Stomach smooth muscle (tissue), 2 donors: ENCODE measurements around the gene MYLK.

ENCODE experiments used
- H3K27ac ChIP-seq: one replicate; pipeline ENCODE4 v1.7.0; 2013; ENCODE audit warnings: mild to moderate bottlenecking, low read length, inconsistent platforms
- H3K27me3 ChIP-seq, 2 donors: one replicate each; pipeline ENCODE4 v1.7.0; 2013; ENCODE audit warnings: low read length in 2 of 2; ENCODE audit not compliant: insufficient read depth in 2 of 2, control insufficient read depth in 1 of 2
- H3K36me3 ChIP-seq, 2 donors: one replicate each; pipeline ENCODE4 v1.7.0; 2013; ENCODE audit warnings: low read length in 2 of 2; ENCODE audit not compliant: control insufficient read depth in 2 of 2, insufficient read depth in 2 of 2
- H3K4me1 ChIP-seq: one replicate; pipeline ENCODE4 v1.7.0; 2013; ENCODE audit warnings: low read length; ENCODE audit not compliant: control insufficient read depth, insufficient read depth
- H3K4me3 ChIP-seq, 2 donors: one replicate each; pipeline ENCODE4 v1.7.0; 2013; ENCODE audit warnings: low read length in 2 of 2
- H3K9ac ChIP-seq, 2 donors: one replicate each; pipeline ENCODE4 v1.7.0; 2013; ENCODE audit warnings: low read length in 2 of 2, mild to moderate bottlenecking in 1 of 2
- H3K9me3 ChIP-seq, 2 donors: one replicate each; pipeline ENCODE4 v1.7.0; 2013; ENCODE audit warnings: low read length in 2 of 2; ENCODE audit not compliant: control insufficient read depth in 2 of 2
- donor health status: healthy.
- donor health status: Pancreatic carcinoma.

The MYLK gene

DNA sequence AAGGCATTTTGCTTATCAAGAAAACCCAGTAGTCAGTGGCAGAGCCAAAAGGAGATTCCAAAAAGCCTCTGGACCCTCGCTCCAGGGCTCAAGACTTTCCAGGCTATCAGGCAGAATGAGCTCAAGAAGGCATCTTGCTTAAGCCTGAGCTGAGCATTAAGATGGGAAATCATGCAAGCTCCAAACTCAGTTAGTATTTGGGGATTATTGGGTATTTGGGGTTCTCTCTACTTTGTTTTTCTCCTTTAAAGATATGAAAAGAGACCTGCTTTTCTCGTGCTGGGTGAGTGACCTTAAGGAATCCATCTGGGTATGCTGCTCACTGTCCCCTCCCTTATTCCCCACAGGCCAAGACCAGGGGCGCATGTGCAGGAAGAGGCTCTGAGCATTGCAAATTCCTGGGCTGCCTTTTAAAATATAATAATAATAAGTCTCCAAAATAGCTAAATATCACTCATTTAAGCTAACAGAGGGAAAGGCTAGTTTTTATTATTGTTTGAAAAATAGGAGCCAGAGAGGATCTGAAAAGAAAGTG, 223.9 kb downstream of the MYLK start:
- Histone ChIP-seq H3K9ac (peak overlapping the region; percentile 58 to 74), H3K27ac (peak overlapping the region; percentile 99)

DNA sequence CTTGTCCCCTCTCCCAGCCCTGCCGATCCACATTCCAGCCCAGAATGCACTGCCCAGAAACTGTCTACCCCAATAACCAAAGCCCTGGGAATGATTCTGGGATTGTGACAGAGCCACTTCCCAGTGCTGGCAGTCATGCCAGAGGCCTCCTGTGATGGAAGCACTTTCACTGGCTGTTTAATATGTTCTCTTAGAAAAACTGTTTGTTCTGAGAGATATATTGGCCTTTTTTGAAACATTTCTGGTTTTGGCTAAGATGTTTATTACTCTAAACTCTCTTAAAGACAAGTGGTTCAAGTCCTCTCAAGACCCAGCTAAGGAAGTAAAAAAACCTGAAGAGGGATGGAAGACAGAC, 225.3 kb downstream of the MYLK start:
- H3K9me3 ChIP-seq: no peaks in the 10 kb centered on the region
- H3K4me3 ChIP-seq: no peak overlapping the region
- peak overlapping the region; percentile 99 for H3K27ac ChIP-seq
- H3K27me3 ChIP-seq: no peaks in the 10 kb centered on the region
- peaks cover 52 to 55% of the 10 kb centered on the region in 2 donors for H3K36me3 ChIP-seq
- H3K9ac ChIP-seq: peak overlapping the region in 1 of 2 donors; percentile 46
- peaks cover 93% of the 10 kb centered on the region for H3K4me1 ChIP-seq

More for the DNA sequence above, 223.9 kb downstream of the MYLK start:
- Histone ChIP-seq H3K36me3 (peaks cover 62 to 64% of the 10 kb centered on the region in 2 donors), H3K4me3 (peak overlapping the region; percentile 35 to 48), H3K9me3 (no peaks in the 10 kb centered on the region), H3K4me1 (peaks cover 88% of the 10 kb centered on the region), H3K27me3 (no peaks in the 10 kb centered on the region)

- no peak overlapping the region for H3K4me3 ChIP-seq
- peak overlapping the region in 1 of 2 donors; percentile 46 for H3K9ac ChIP-seq
- H3K27me3 ChIP-seq: no peaks in the 10 kb centered on the region
- H3K9me3 ChIP-seq: no peaks in the 10 kb centered on the region
- peaks cover 93% of the 10 kb centered on the region for H3K4me1 ChIP-seq
- H3K36me3 ChIP-seq: peaks cover 49 to 54% of the 10 kb centered on the region in 2 donors
- H3K27ac ChIP-seq: peak overlapping the region; percentile 99
Measured at GRCh38 chr3:123658118-123658851, 225.8 kb downstream of the MYLK start.

- Histone ChIP-seq H3K27ac (peak overlapping the region; percentile 99), H3K4me1 (peaks cover 93% of the 10 kb centered on the region), H3K9ac (peak overlapping the region; percentile 36 to 46)
Measured at GRCh38 chr3:123657568-123657967, 226.6 kb downstream of the MYLK start.

DNA sequence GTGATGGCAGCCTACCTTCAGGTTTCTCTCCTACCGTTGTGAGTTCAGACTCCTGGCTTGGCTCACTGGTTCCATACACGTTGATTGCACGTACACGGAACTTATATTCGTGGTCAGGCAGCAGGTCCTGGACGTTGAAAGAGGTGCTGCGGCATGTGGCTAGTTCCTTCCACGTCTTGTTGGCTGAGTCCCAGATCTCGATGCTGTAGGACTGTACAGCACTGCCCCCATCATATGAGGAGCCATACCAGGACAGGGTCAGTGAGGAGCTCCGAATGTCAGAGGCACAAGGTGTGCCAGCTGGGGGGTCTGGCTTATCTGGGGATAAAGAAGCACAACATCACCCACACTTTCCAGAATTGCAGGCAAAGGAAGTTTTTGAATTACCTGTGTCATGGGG, 227.0 kb downstream of the MYLK start:
- Histone ChIP-seq H3K9ac (peak overlapping the region; percentile 21 to 46), H3K4me1 (peaks cover 93% of the 10 kb centered on the region), H3K27me3 (no peaks in the 10 kb centered on the region), H3K4me3 (no peak overlapping the region), H3K27ac (peak overlapping the region; percentile 99), H3K36me3 (peaks cover 43 to 46% of the 10 kb centered on the region in 2 donors), H3K9me3 (no peaks in the 10 kb centered on the region)

More at GRCh38 chr3:123657568-123657967, 226.6 kb downstream of the MYLK start:
- peaks cover 45 to 50% of the 10 kb centered on the region in 2 donors for H3K36me3 ChIP-seq
- H3K9me3 ChIP-seq: no peaks in the 10 kb centered on the region
- no peaks in the 10 kb centered on the region for H3K27me3 ChIP-seq
- H3K4me3 ChIP-seq: no peak overlapping the region

DNA sequence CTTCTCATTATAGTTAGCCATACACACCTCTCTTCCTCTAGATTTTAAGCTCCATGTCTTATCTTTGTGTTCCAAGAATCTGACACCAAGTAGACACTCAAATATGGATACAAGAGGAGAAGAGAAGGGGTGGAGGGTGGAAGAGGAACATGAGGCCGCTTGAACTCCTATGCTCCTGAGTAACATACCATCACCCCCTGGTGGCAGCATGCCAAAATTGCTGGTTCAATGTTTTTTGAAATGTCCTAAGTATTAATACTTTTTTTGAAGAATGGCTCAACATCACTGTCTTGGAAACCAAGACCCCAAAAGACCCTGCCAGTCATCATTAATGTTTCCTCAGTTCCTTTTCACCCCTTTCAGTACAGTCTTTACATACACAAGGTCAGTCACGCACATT, 227.4 kb downstream of the MYLK start:
- H3K4me3 ChIP-seq: no peak overlapping the region
- peak overlapping the region; percentile 99 for H3K27ac ChIP-seq
- no peaks in the 10 kb centered on the region for H3K9me3 ChIP-seq
- H3K9ac ChIP-seq: peak overlapping the region in 1 of 2 donors; percentile 21
- H3K4me1 ChIP-seq: peaks cover 93% of the 10 kb centered on the region
- H3K36me3 ChIP-seq: peaks cover 42 to 43% of the 10 kb centered on the region in 2 donors
- no peaks in the 10 kb centered on the region for H3K27me3 ChIP-seq

DNA sequence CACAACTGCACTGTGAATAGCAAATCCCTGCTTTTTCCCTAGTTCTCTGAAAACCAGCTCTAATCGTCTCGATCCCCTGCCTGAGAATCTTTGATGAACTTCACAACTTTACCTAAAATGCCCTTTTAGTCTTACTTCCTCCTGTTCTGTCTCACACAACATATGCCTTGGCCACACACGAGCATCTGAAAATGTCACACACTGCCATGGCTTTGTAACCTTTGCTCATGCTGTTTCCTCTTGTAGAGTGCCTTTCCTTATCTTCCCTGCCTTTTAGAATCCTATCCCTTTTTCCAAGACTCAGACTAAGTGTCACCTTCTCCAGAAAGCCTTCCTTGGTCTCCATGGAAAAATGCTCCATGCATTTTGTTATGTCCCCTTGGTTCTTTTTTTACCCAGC, 227.9 kb downstream of the MYLK start:
- H3K4me1 ChIP-seq: peaks cover 93% of the 10 kb centered on the region
- no peaks in the 10 kb centered on the region for H3K27me3 ChIP-seq
- peak overlapping the region in 1 of 2 donors; percentile 29 for H3K9ac ChIP-seq
- H3K9me3 ChIP-seq: no peaks in the 10 kb centered on the region
- peaks cover 43 to 44% of the 10 kb centered on the region in 2 donors for H3K36me3 ChIP-seq
- H3K27ac ChIP-seq: peak overlapping the region; percentile 99
- no peak overlapping the region for H3K4me3 ChIP-seq

GRCh38 chr3:123655400-123655799, 228.7 kb downstream of the MYLK start:
- H3K9me3 ChIP-seq: no peaks in the 10 kb centered on the region
- H3K27me3 ChIP-seq: no peaks in the 10 kb centered on the region
- H3K4me3 ChIP-seq: peak overlapping the region in 1 of 2 donors; percentile 29
- peaks cover 97% of the 10 kb centered on the region for H3K4me1 ChIP-seq
- H3K36me3 ChIP-seq: peaks cover 51 to 53% of the 10 kb centered on the region in 2 donors
- peak overlapping the region; percentile 99 for H3K27ac ChIP-seq
- H3K9ac ChIP-seq: no peak overlapping the region

GRCh38 chr3:123653221-123653682, 230.9 kb downstream of the MYLK start:
- H3K27ac ChIP-seq: peak overlapping the region; percentile 99
- peak overlapping the region; percentile 38 to 68 for H3K9ac ChIP-seq
- peak overlapping the region in 1 of 2 donors; percentile 29 for H3K4me3 ChIP-seq
- H3K4me1 ChIP-seq: peaks cover 96% of the 10 kb centered on the region
- H3K9me3 ChIP-seq: no peaks in the 10 kb centered on the region
- H3K27me3 ChIP-seq: no peaks in the 10 kb centered on the region
- peaks cover 58 to 69% of the 10 kb centered on the region in 2 donors for H3K36me3 ChIP-seq

- Histone ChIP-seq H3K27ac (peak overlapping the region; percentile 99), H3K36me3 (peaks cover 54 to 71% of the 10 kb centered on the region in 2 donors), H3K9me3 (no peaks in the 10 kb centered on the region), H3K9ac (no peak overlapping the region), H3K27me3 (no peaks in the 10 kb centered on the region), H3K4me1 (peaks cover 94% of the 10 kb centered on the region), H3K4me3 (peak overlapping the region in 1 of 2 donors; percentile 35)
Measured at GRCh38 chr3:123652342-123652984, 231.7 kb downstream of the MYLK start.
